HepG2 (cell line): ENCODE measurements around the gene MRPS17. TPM values are rescaled to one million over a fixed set of nuclear protein-coding genes. Genes with fewer than 3 reads are reported as not detected.
A peak's percentile ranks its signal among the peaks of the same experiment; 100 is the strongest.

Source experiments
- BATF2 ChIP-seq: sonication (generic); formaldehyde crosslinking; IDR thresholded peaks from 2 replicates; pipeline ENCODE4 v1.8.0; 2022; ENCODE audit warnings: mild to moderate bottlenecking, missing genetic modification reagents, moderate library complexity
- BHLHE40 ChIP-seq: IDR thresholded peaks from 2 replicates; pipeline ENCODE4 v1.6.1; 2011; ENCODE audit warnings: low read length, improper control_type of control experiment
- CENPX ChIP-seq: sonication (generic); formaldehyde crosslinking; IDR thresholded peaks from 2 replicates; pipeline ENCODE4 v1.9.0; 2021; ENCODE audit warnings: mild to moderate bottlenecking, missing genetic modification reagents, moderate library complexity
- CREB1 ChIP-seq, 2 experiments: fragments of 450-650 bp in 1 of 2; IDR thresholded peaks; 2 replicates each; pipeline ENCODE4 v1.6.1; 2016 to 2017; ENCODE audit warnings: control low read depth in 1 of 2, mild to moderate bottlenecking in 1 of 2, missing compliant biosample characterization in 1 of 2, missing genetic modification characterization in 1 of 2
- E2F2 ChIP-seq: sonication (generic); formaldehyde crosslinking; IDR thresholded peaks from 2 replicates; pipeline ENCODE4 v1.4.0; 2020; ENCODE audit warnings: missing genetic modification reagents, borderline replicate concordance
- GATA4 ChIP-seq: sonication (generic); IDR thresholded peaks from 2 replicates; pipeline ENCODE4 v1.6.1; 2016; ENCODE audit warnings: antibody characterized with exemption, low read depth, borderline replicate concordance
- IRF2 ChIP-seq: IDR thresholded peaks from 2 replicates; pipeline ENCODE4 v1.6.1; 2018; ENCODE audit warnings: missing genetic modification reagents, missing compliant biosample characterization
- MIXL1 ChIP-seq: IDR thresholded peaks from 2 replicates; pipeline ENCODE4 v1.6.1; 2016
- PAF1 ChIP-seq: IDR thresholded peaks from 2 replicates; pipeline ENCODE4 v1.6.1; 2016; ENCODE audit warnings: missing genetic modification reagents, missing compliant biosample characterization
- PITX1 ChIP-seq: sonication (generic); formaldehyde crosslinking; IDR thresholded peaks from 2 replicates; pipeline ENCODE4 v1.5.1; 2020; ENCODE audit warnings: mild to moderate bottlenecking, missing genetic modification reagents
- SAFB2 ChIP-seq: sonication (generic); formaldehyde crosslinking; IDR thresholded peaks from 2 replicates; pipeline ENCODE4 v1.5.1; 2020; ENCODE audit warnings: missing genetic modification reagents, low read depth, mild to moderate bottlenecking, borderline replicate concordance
- TFE3 ChIP-seq: IDR thresholded peaks from 2 replicates; pipeline ENCODE4 v1.6.1; 2016
- TRAFD1 ChIP-seq: sonication (generic); formaldehyde crosslinking; IDR thresholded peaks from 2 replicates; pipeline ENCODE4 v1.5.1; 2020; ENCODE audit warnings: missing genetic modification reagents, mild to moderate bottlenecking, borderline replicate concordance
- ZFAT ChIP-seq: sonication (generic); formaldehyde crosslinking; conservative IDR thresholded peaks from 2 replicates; pipeline ENCODE4 v1.8.1; 2023; ENCODE audit warnings: missing genetic modification reagents, inconsistent platforms
- ZNF354B ChIP-seq: sonication (generic); formaldehyde crosslinking; IDR thresholded peaks from 2 replicates; pipeline ENCODE4 v1.8.0; 2022; ENCODE audit warnings: mild to moderate bottlenecking, missing genetic modification reagents
- ZNF605 ChIP-seq: sonication (generic); formaldehyde crosslinking; IDR thresholded peaks from 2 replicates; pipeline ENCODE4 v1.8.0; 2022; ENCODE audit warnings: mild to moderate bottlenecking, missing genetic modification reagents
- ZNF879 ChIP-seq: sonication (generic); formaldehyde crosslinking; IDR thresholded peaks from 2 replicates; pipeline ENCODE4 v1.8.1; 2023; ENCODE audit warnings: missing genetic modification reagents
- polyA plus RNA-seq, 8 experiments: library from polyadenylated mRNA; depleted of rRNA in 3 of 8; stranded (reverse) in 7 of 8; unstranded in 1 of 8; fragments of >200 nt; fragmentation: Illumina TruSeq in 4 of 8; extraction: Trizol in 4 of 8; gene quantifications; 2 replicates each; pipeline versions ENCODE4 v1.2.1 to v1.2.3, GENCODE V29; 2011 to 2016; ENCODE audit warnings: low read depth in 4 of 8, missing spikeins in 1 of 8, mixed read lengths in 1 of 8; ENCODE audit not compliant: insufficient read depth in 1 of 8
- total RNA-seq, 5 experiments: library from RNA; depleted of rRNA; stranded (reverse); fragments of >200 nt; fragmentation: Illumina TruSeq; extraction: Trizol; gene quantifications; 2 replicates each; pipeline ENCODE4 v1.2.3, GENCODE V29; 2016; ENCODE audit warnings: low read depth in 1 of 5
- TF ChIP-seq, protein P1 (sequence below): sonication (generic); formaldehyde crosslinking; IDR thresholded peaks from 2 replicates; pipeline ENCODE4 v1.4.0; 2020; ENCODE audit warnings: missing genetic modification reagents
- TF ChIP-seq, protein P2 (sequence below): sonication (generic); formaldehyde crosslinking; IDR thresholded peaks from 2 replicates; pipeline ENCODE4 v1.4.0; 2020; ENCODE audit warnings: mild to moderate bottlenecking, low read depth, missing genetic modification reagents
- TF ChIP-seq, protein P3 (sequence below): sonication (generic); formaldehyde crosslinking; IDR thresholded peaks from 2 replicates; pipeline ENCODE4 v1.5.0; 2020; ENCODE audit warnings: mild to moderate bottlenecking, missing genetic modification reagents, moderate library complexity

The MRPS17 gene
- total and polyA plus RNA-seq, 2 of the 13 experiments (the other 11 are each of a cell fraction or from before 2014, with no cell fraction given), result 14.9 to 31.3 TPM

DNA sequence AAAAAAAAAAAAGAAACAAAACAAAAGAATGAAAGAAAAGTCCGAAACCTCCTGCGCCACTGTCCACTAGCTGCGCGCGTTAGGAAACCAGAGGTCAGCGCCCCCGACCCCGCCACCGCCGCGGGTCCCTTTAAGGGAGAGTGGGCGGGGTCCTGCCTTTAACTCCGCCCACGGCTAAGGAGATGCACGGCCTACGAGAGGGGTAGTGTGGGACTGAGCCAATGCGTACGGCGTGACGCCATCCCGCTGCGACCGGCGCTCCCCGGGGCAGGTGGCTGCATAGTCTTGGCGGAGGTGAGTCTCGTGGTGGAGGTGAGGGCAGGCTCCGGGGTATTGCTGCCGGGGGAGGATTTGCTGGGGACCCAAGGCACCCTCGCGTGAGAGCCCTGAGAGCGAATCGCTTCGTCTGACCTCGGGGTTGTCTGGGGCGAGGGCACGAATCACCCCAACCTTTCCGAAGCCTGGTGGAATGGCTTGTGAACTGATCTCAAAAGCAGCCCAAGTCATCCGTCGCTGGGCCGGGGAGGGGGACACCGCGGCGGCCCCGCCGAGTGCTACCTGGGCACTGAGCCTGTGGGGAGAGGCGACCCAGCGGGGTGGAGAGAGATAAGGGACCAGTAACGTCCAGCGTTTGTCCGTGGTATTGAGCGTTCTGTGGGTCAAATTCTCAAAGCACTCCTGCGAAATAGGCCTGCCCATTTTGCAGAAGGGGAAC, at the start of gene MRPS17 (continued):
- no peak for TF ChIP-seq BATF2 (CRISPR knock-in tag)
- TF ChIP-seq MIXL1, result peak; percentile 50; the same call in 1 of the 2 replicates
- TF ChIP-seq TFE3 (CRISPR knock-in tag), result peak; percentile 61; the same call in 1 of the 2 replicates
- no peak for TF ChIP-seq GATA4
- no peak for TF ChIP-seq PITX1
- TF ChIP-seq TRAFD1, result peak; percentile 77; the same call in 1 of the 2 replicates
- TF ChIP-seq ZFAT (CRISPR knock-in tag), result no peak
- TF ChIP-seq, protein P1, sequence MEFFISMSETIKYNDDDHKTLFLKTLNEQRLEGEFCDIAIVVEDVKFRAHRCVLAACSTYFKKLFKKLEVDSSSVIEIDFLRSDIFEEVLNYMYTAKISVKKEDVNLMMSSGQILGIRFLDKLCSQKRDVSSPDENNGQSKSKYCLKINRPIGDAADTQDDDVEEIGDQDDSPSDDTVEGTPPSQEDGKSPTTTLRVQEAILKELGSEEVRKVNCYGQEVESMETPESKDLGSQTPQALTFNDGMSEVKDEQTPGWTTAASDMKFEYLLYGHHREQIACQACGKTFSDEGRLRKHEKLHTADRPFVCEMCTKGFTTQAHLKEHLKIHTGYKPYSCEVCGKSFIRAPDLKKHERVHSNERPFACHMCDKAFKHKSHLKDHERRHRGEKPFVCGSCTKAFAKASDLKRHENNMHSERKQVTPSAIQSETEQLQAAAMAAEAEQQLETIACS (CRISPR knock-in tag), result no peak
- TF ChIP-seq BHLHE40, result peak; percentile 53; the same call in 1 of the 2 replicates
- TF ChIP-seq, protein P2, sequence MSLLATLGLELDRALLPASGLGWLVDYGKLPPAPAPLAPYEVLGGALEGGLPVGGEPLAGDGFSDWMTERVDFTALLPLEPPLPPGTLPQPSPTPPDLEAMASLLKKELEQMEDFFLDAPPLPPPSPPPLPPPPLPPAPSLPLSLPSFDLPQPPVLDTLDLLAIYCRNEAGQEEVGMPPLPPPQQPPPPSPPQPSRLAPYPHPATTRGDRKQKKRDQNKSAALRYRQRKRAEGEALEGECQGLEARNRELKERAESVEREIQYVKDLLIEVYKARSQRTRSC, result no peak
- TF ChIP-seq ZNF354B (CRISPR knock-in tag), result no peak
- TF ChIP-seq SAFB2 (CRISPR knock-in tag), result peak; percentile 42; the same call in 1 of the 2 replicates
- no peak for TF ChIP-seq PAF1
- no peak; the same call in 1 of the 2 replicates for TF ChIP-seq E2F2
- TF ChIP-seq IRF2 (CRISPR knock-in tag), result peak; percentile 86
- peak; percentile 61; the same call in 1 of the 2 replicates for TF ChIP-seq ZNF605
- TF ChIP-seq CENPX (CRISPR knock-in tag), result no peak
- peak; percentile 95 for TF ChIP-seq CREB1 (IDR thresholded peaks at IDR 0.05)
- TF ChIP-seq CREB1 (CRISPR knock-in tag; IDR thresholded peaks at IDR 0.05), result peak; percentile 98
- TF ChIP-seq, protein P3, sequence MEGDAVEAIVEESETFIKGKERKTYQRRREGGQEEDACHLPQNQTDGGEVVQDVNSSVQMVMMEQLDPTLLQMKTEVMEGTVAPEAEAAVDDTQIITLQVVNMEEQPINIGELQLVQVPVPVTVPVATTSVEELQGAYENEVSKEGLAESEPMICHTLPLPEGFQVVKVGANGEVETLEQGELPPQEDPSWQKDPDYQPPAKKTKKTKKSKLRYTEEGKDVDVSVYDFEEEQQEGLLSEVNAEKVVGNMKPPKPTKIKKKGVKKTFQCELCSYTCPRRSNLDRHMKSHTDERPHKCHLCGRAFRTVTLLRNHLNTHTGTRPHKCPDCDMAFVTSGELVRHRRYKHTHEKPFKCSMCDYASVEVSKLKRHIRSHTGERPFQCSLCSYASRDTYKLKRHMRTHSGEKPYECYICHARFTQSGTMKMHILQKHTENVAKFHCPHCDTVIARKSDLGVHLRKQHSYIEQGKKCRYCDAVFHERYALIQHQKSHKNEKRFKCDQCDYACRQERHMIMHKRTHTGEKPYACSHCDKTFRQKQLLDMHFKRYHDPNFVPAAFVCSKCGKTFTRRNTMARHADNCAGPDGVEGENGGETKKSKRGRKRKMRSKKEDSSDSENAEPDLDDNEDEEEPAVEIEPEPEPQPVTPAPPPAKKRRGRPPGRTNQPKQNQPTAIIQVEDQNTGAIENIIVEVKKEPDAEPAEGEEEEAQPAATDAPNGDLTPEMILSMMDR (CRISPR knock-in tag), result peak; percentile 28; the same call in 1 of the 2 replicates
- no peak for TF ChIP-seq ZNF879 (CRISPR knock-in tag)
